HepG2 (cell line): ENCODE results near the gene IL27RA. TPM values are rescaled to one million over a fixed set of nuclear protein-coding genes. Genes with fewer than 3 reads are reported as not detected.

Experiments
- ATAC-seq: fragments of 200-7000 bp; cut with Tn5 transposase; 3 replicates; pipeline ENCODE4 v1.9.1; 2020; ENCODE audit warnings: mild to moderate bottlenecking, moderate library complexity
- BruUV-seq: library from RNA; stranded (reverse); fragments of 400-500 nt; replicated peaks from 2 replicates; lab custom pipeline; 2021; lab: Mats Ljungman, UMichigan
- CTCF ChIA-PET: fragments of 300-600 bp; formaldehyde crosslinking; extraction: SDS; loops from one replicate; lab custom pipeline; 2021; ENCODE audit warnings: low total read pairs, inconsistent platforms, low intra/inter-chr PET ratio; lab: Yijun Ruan, JAX
- POLR2A ChIA-PET: fragments of 350-600 bp; sonication (Branson Sonifier 250); formaldehyde crosslinking; loops from one replicate; lab custom pipeline; 2020; ENCODE audit warnings: antibody characterized with exemption, inconsistent platforms; lab: Yijun Ruan, JAX
- DNase-seq: peaks from one replicate; pipeline ENCODE4 v3.0.0-alpha.2; 2015; ENCODE audit warnings: low spot score
- FAIRE-seq: peaks from 3 replicates; lab custom pipeline; 2011; peaks lifted over from hg19 to GRCh38; lab: Jason Lieb, UNC
- H2AFZ ChIP-seq: one replicate; pipeline ENCODE4 v1.6.1; 2011; ENCODE audit warnings: low read length, inconsistent platforms
- H3K27ac ChIP-seq: fragments of 300-600 bp; 3 replicates; pipeline ENCODE4 v1.8.0; 2011; ENCODE audit warnings: mixed run types, mild to moderate bottlenecking, mixed read lengths, low read length, inconsistent platforms; ENCODE audit not compliant: insufficient read depth; ENCODE audit errors: extremely low read length
- H3K27me3 ChIP-seq, 2 experiments: fragments of 200-600 bp in 1 of 2; 2 replicates in 1 of 2; 3 replicates in 1 of 2; pipeline versions ENCODE4 v1.6.0 to v1.8.0; 2011; ENCODE audit warnings: low read length in 2 of 2, mild to moderate bottlenecking in 2 of 2, moderate library complexity in 2 of 2, inconsistent platforms in 1 of 2; ENCODE audit not compliant: insufficient read depth in 2 of 2, control insufficient read depth in 1 of 2
- H3K36me3 ChIP-seq, 2 experiments: fragments of 200-600 bp in 1 of 2; replicated peaks in 1 of 2; 2 replicates in 1 of 2; 3 replicates in 1 of 2; pipeline versions ENCODE4 v1.5.1 to v1.8.0; 2011; ENCODE audit warnings: low read length in 2 of 2, inconsistent platforms in 1 of 2; ENCODE audit not compliant: insufficient read depth in 2 of 2, control insufficient read depth in 1 of 2
- H3K4me1 ChIP-seq: 2 replicates; pipeline ENCODE4 v1.5.1; 2012; ENCODE audit warnings: low read length, inconsistent platforms; ENCODE audit not compliant: insufficient read depth
- H3K4me2 ChIP-seq: 2 replicates; pipeline ENCODE4 v1.6.0; 2011; ENCODE audit warnings: low read depth, low read length, inconsistent platforms
- H3K4me3 ChIP-seq, 3 experiments: fragments of 200-600 bp in 1 of 3; sonication (generic), shearing (Covaris generic) in 1 of 3; replicated peaks in 1 of 3; 2 replicates each; pipeline ENCODE4 v1.5.1; 2011 to 2016; ENCODE audit warnings: low read length in 3 of 3, inconsistent platforms in 2 of 3, low read depth in 2 of 3, mild to moderate bottlenecking in 2 of 3, control low read depth in 1 of 3, mixed read lengths in 1 of 3; ENCODE audit not compliant: insufficient read depth in 1 of 3
- H3K79me2 ChIP-seq: one replicate; pipeline ENCODE4 v1.6.1; 2011; ENCODE audit warnings: low read length, inconsistent platforms; ENCODE audit not compliant: insufficient read depth
- H3K9ac ChIP-seq: 2 replicates; pipeline ENCODE4 v1.6.0; 2011; ENCODE audit warnings: mild to moderate bottlenecking, low read depth, low read length, inconsistent platforms; ENCODE audit not compliant: insufficient read depth
- H3K9me3 ChIP-seq: 2 replicates; pipeline ENCODE4 v1.5.1; 2012; ENCODE audit warnings: mild to moderate bottlenecking, low read length
- H4K20me1 ChIP-seq: 2 replicates; pipeline ENCODE4 v1.6.0; 2011; ENCODE audit warnings: inconsistent platforms, mild to moderate bottlenecking, low read length, moderate library complexity; ENCODE audit not compliant: insufficient read depth
- ARNT2 ChIP-seq: sonication (generic); formaldehyde crosslinking; IDR thresholded peaks from 2 replicates; pipeline ENCODE4 v1.8.0; 2022; ENCODE audit warnings: mild to moderate bottlenecking, low read depth, missing genetic modification reagents, moderate library complexity
- RXRA ChIP-seq: sonication (generic); formaldehyde crosslinking; IDR thresholded peaks from 2 replicates; pipeline ENCODE4 v1.5.1; 2020; ENCODE audit warnings: missing genetic modification reagents
- ZNF747 ChIP-seq: sonication (generic); formaldehyde crosslinking; IDR thresholded peaks from 2 replicates; pipeline ENCODE4 v1.8.1; 2023; ENCODE audit warnings: missing genetic modification reagents, mild to moderate bottlenecking, borderline replicate concordance
- ZNF749 ChIP-seq: sonication (generic); formaldehyde crosslinking; IDR thresholded peaks from 2 replicates; pipeline ENCODE4 v1.8.0; 2022; ENCODE audit warnings: mild to moderate bottlenecking, missing genetic modification reagents, moderate library complexity, borderline replicate concordance
- WGBS: methylation state at CpG from one replicate; pipeline ENCODE4 v1.1.6; 2017; ENCODE audit warnings: low lambda C conversion rate; 5-methylcytosine and 5-hydroxymethylcytosine counted together
- in situ Hi-C: cut with HindIII; loops from 2 replicates; pipeline ENCODE4 v1.10.0; 2017; ENCODE audit warnings: low pct_unique_long_range_greater_than_20kb; ENCODE audit not compliant: extremely low pct_ligation_motif_present
- intact Hi-C: fragments of 100-400 bp; cut with micrococcal nuclease; formaldehyde crosslinking; loops from one replicate; pipeline ENCODE4 v1.10.0; 2022; ENCODE audit not compliant: unreplicated experiment
- polyA plus RNA-seq, 8 experiments: library from polyadenylated mRNA; depleted of rRNA in 3 of 8; stranded (reverse) in 7 of 8; unstranded in 1 of 8; fragments of >200 nt; fragmentation: Illumina TruSeq in 4 of 8; extraction: Trizol in 4 of 8; gene quantifications; 2 replicates each; pipeline versions ENCODE4 v1.2.1 to v1.2.3, GENCODE V29; 2011 to 2016; ENCODE audit warnings: low read depth in 4 of 8, missing spikeins in 1 of 8, mixed read lengths in 1 of 8; ENCODE audit not compliant: insufficient read depth in 1 of 8
- total RNA-seq, 5 experiments: library from RNA; depleted of rRNA; stranded (reverse); fragments of >200 nt; fragmentation: Illumina TruSeq; extraction: Trizol; gene quantifications; 2 replicates each; pipeline ENCODE4 v1.2.3, GENCODE V29; 2016; ENCODE audit warnings: low read depth in 1 of 5
- TF ChIP-seq, protein P1 (sequence below): sonication (generic); formaldehyde crosslinking; conservative IDR thresholded peaks from 2 replicates; pipeline ENCODE4 v1.4.0; 2020; ENCODE audit warnings: mild to moderate bottlenecking, missing genetic modification reagents, moderate library complexity

Gene IL27RA
- total and polyA plus RNA-seq, 2 of the 13 experiments (the other 11 are each of a cell fraction or from before 2014, with no cell fraction given), result 3.5 to 8.1 TPM

DNA sequence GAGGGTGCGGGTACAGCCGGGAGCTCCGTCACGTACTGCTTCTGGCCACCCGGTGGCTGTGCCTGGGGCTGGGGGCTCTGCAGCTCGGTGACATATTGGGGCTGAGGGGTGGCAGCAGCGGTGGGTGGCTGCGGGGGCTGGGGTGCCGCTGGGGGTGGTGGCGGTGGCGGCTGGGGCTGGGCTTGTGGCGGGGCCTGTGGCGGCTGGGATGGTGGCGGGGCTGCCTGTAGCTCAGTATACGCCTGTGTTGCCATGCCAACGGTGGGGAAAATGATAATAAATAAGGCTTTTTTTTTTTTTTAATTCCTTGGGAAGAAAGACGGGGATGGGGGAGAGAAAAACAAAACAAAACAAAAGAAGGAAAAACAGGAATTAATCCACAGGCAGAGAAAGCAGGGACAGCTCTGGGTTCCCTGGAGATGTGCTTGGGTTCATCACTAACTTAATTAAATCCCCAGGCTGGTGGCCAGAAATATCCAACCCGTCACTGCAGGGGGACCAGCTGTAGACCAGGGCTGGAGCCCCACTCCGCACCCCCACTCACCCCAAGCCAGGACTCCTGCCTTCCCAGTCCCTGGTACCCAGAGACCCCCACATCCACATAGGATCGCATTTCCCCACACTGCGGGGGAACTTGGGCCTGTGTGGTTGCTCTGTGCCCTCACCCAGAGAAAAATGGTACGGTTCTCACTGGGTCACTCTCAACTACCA is 37.8 kb upstream of the IL27RA start:
- in situ Hi-C loops, result no loop called here
- peaks cover 16 to 33% of the 10 kb centered on the region in 2 experiments; a peak in 4 of 5 replicates for H3K36me3 ChIP-seq
- FAIRE-seq (no peak), ATAC-seq (no peak), DNase-seq (no peak)
- TF ChIP-seq, protein P1, sequence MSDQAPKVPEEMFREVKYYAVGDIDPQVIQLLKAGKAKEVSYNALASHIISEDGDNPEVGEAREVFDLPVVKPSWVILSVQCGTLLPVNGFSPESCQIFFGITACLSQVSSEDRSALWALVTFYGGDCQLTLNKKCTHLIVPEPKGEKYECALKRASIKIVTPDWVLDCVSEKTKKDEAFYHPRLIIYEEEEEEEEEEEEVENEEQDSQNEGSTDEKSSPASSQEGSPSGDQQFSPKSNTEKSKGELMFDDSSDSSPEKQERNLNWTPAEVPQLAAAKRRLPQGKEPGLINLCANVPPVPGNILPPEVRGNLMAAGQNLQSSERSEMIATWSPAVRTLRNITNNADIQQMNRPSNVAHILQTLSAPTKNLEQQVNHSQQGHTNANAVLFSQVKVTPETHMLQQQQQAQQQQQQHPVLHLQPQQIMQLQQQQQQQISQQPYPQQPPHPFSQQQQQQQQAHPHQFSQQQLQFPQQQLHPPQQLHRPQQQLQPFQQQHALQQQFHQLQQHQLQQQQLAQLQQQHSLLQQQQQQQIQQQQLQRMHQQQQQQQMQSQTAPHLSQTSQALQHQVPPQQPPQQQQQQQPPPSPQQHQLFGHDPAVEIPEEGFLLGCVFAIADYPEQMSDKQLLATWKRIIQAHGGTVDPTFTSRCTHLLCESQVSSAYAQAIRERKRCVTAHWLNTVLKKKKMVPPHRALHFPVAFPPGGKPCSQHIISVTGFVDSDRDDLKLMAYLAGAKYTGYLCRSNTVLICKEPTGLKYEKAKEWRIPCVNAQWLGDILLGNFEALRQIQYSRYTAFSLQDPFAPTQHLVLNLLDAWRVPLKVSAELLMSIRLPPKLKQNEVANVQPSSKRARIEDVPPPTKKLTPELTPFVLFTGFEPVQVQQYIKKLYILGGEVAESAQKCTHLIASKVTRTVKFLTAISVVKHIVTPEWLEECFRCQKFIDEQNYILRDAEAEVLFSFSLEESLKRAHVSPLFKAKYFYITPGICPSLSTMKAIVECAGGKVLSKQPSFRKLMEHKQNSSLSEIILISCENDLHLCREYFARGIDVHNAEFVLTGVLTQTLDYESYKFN (CRISPR knock-in tag), result no peak
- TF ChIP-seq ZNF749 (CRISPR knock-in tag) (no peak), ARNT2 (CRISPR knock-in tag) (no peak), ZNF747 (no peak), RXRA (CRISPR knock-in tag) (no peak)
- no peaks in the 10 kb centered on the region for H4K20me1 ChIP-seq
- intact Hi-C loops, result no loop called here
- no peaks in the 10 kb centered on the region for H3K9me3 ChIP-seq
- no peaks in the 10 kb centered on the region; a peak in 1 of 5 replicates for H3K27me3 ChIP-seq
- peaks cover 12% of the 10 kb centered on the region for H3K4me1 ChIP-seq
- H3K79me2 ChIP-seq, result no peaks in the 10 kb centered on the region
- H3K4me2 ChIP-seq, result no peak overlapping the region
- ChIA-PET POLR2A (interaction anchor here (0.6 to 1.2 kb wide), 3 partner anchors 13 to 153 kb away, joined by 3 to 4 read pairs (median 3); partner anchors contain the start of genes ASF1B and RFX1), CTCF (no interaction called here)
- BruUV-seq, result no TSS peak
- no peak overlapping the region for H3K27ac ChIP-seq
- H3K4me3 ChIP-seq, result no peak overlapping the region
- H2AFZ ChIP-seq, result no peak overlapping the region
- H3K9ac ChIP-seq, result no peak overlapping the region
- WGBS, result 99% methylated on average over 21 of the region's 22 CpGs
